Activated CD4-positive, alpha-beta memory T cell treated with anti-CD3 and anti-CD28 coated beads for 36 hours (primary cell): ENCODE results near the gene VCPKMT. TPM values are rescaled to one million over a fixed set of nuclear protein-coding genes. Genes with fewer than 3 reads are reported as not detected.
"Not testable (repeated sequence)": the region's sequence is repeated elsewhere in the genome, so short reads cannot be mapped to it uniquely, and the experiment has no call there.

Experiments used
- CTCF ChIA-PET: fragments of 350-600 bp; sonication (Branson Sonifier 250); formaldehyde crosslinking; loops from one replicate; lab custom pipeline; 2021; ENCODE audit warnings: antibody characterized with exemption, inconsistent platforms; lab: Charles Lee
- POLR2A ChIA-PET: fragments of 350-600 bp; sonication (Branson Sonifier 250); formaldehyde crosslinking; loops from one replicate; lab custom pipeline; 2021; ENCODE audit warnings: antibody characterized with exemption; lab: Charles Lee
- DNase-seq: peaks from one replicate; pipeline ENCODE4 v3.0.0-alpha.2; 2020
- H3K27ac Mint-ChIP-seq: one replicate; pipeline ENCODE4 v1.8.0; 2021; ENCODE audit warnings: mixed read lengths
- H3K27me3 Mint-ChIP-seq: one replicate; pipeline ENCODE4 v1.8.0; 2021; ENCODE audit warnings: mixed read lengths
- H3K36me3 Mint-ChIP-seq: one replicate; pipeline ENCODE4 v1.8.0; 2021; ENCODE audit warnings: mixed read lengths
- H3K4me1 Mint-ChIP-seq: one replicate; pipeline ENCODE4 v1.8.0; 2021; ENCODE audit warnings: low read depth, mixed read lengths
- H3K4me3 Mint-ChIP-seq: one replicate; pipeline ENCODE4 v1.8.0; 2021; ENCODE audit warnings: mild to moderate bottlenecking, mixed read lengths
- H3K9me3 Mint-ChIP-seq: one replicate; pipeline ENCODE4 v1.8.0; 2021; ENCODE audit warnings: mixed read lengths
- intact Hi-C: fragments of 100-400 bp; cut with micrococcal nuclease; formaldehyde crosslinking; loops from one replicate; pipeline ENCODE4 v1.15.1; 2023
- total RNA-seq, 2 experiments: library from RNA; stranded (reverse); gene quantifications; one replicate each; pipeline ENCODE4 v1.2.3, GENCODE V29; 2021

Gene VCPKMT
- total RNA-seq, 2 experiments from 2014 or later, result 7.7 to 10.1 TPM

DNA sequence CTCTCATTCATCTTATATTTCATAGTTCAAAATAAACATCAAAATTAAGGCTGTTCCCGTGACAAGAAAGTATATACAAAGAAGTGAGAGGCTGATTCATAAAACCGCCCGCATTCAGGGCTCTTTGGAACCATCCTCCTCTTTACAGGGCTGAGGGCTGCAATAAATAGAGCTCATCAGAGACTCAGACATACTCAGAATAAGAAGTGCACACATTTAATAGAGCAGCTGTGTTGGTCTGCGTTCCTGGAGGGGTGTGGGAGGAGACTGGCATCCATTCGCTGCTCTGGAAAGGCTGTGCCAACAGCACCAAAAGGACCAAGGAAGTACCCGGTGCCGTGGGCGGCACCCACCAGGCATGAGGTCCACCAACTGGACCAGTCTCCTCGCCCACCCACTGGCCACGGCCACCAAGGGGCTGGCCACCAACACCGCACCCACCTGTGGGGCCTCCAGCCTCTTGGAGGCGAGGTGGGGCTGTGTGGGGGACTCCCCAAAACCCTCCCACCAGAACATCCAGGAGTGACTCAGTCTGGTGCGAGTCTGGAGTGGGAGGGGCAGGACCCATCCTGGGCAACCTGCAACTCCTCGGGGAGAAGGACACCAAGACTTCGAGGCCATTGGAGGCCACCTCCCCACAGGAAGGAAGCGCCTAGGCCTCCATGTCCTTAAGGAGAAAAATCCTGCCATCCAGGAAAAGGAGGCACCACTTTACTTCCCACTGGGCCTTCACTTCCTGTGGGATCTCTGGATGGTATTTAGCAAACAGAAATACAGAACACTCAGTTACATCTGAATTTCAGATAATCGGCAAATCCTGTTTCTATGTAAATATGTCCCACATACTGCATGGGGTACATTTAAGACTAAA, 32.7 kb downstream of the VCPKMT start:
- intact Hi-C loops, result loop anchor here (1.0 to 5.0 kb wide), 12 partner anchors 13 to 439 kb away; no protein-coding TSS in a partner anchor
- H3K9me3 Mint-ChIP-seq, result no peaks in the 10 kb centered on the region

DNA sequence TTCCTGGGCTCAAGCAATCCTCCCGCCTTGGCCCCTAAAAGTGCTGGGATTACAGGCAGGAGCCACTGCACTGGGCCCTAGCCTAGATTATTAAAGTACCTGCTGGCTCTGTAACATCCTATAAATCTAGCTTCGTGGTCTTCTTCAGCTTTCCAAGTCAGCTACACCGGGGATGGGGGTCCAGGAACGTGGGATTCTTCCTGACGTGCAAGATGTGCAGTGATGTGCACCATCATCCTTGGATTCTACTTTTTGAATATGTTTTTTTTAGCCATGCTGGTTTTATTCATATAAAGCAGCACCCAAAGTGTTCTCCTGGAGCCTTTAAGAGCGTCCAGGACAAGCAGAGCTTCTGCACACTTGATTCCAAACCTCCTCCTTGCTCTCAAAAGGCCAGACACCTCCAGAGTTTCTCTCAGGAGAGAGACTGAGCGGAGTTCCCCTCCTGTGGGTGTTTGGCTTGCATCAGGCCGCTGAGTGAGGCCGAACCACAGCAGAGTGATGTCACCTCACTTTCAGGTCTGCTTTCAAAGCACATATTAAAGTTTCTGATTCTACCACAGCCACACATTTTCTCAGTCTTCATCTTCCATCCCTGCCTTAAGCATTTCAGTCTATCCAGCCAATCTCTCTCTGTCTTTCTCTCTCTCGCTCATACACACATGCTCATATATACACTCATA, 33.4 kb downstream of the VCPKMT start:
- intact Hi-C loops, result loop anchor here (1.0 to 5.0 kb wide), 12 partner anchors 13 to 439 kb away; no protein-coding TSS in a partner anchor
- Mint-ChIP-seq H3K4me1 (peaks cover 72% of the 10 kb centered on the region), H3K36me3 (peaks cover 3% of the 10 kb centered on the region), H3K27me3 (no peaks in the 10 kb centered on the region), H3K27ac (peak overlapping the region; percentile 91), H3K4me3 (peak overlapping the region; percentile 66), H3K9me3 (no peaks in the 10 kb centered on the region)
- POLR2A ChIA-PET, result interaction anchor here (0.5 to 4.0 kb wide), 26 partner anchors 11 to 238 kb away, joined by 3 to 104 read pairs (median 6); partner anchors contain the start of genes ARF6 and NEMF
- CTCF ChIA-PET, result interaction anchor here (1.7 to 3.8 kb wide), 10 partner anchors 13 to 230 kb away, joined by 5 to 31 read pairs (median 10); partner anchors contain the start of gene NEMF
- peak; percentile 94 for DNase-seq

More for the DNA sequence above, 32.7 kb downstream of the VCPKMT start:
- Mint-ChIP-seq H3K36me3 (peaks cover 3% of the 10 kb centered on the region), H3K4me1 (peaks cover 80% of the 10 kb centered on the region), H3K4me3 (peak overlapping the region; percentile 66), H3K27ac (peak overlapping the region; percentile 91), H3K27me3 (no peaks in the 10 kb centered on the region)
- ChIA-PET POLR2A (interaction anchor here (0.5 to 4.0 kb wide), 19 partner anchors 10 to 237 kb away, joined by 3 to 104 read pairs (median 7); partner anchors contain the start of gene NEMF), CTCF (interaction anchor here (0.6 to 4.1 kb wide), 9 partner anchors 12 to 231 kb away, joined by 4 to 31 read pairs (median 14); partner anchors contain the start of gene NEMF)
- peak; percentile 81 for DNase-seq

DNA sequence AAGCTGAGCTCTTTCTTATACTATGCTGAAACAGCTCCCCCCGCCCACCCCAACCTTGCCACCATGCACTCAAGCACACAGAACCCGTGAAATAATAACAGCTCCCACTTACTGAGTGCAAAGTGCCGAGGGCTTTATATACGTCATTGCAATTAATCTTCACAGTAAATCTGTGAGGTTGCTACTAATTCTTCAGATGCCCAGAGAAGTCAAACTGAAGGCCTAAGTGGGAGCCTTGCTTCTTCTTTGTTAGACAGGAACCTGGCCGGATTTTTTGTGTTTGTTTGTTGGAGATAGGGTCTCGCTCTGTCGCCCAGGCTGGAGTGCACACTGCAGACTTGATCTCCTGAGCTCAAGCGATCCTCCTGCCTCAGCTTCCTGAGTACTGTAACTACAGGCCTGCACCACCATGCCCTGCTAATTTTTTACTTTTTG, 34.0 kb downstream of the VCPKMT start:
- POLR2A ChIA-PET, result interaction anchor here (0.8 to 4.0 kb wide), 20 partner anchors 11 to 229 kb away, joined by 3 to 104 read pairs (median 8); partner anchors contain the start of genes ARF6 and NEMF
- CTCF ChIA-PET, result interaction anchor here (0.6 to 3.8 kb wide), 12 partner anchors 12 to 230 kb away, joined by 3 to 31 read pairs (median 10); partner anchors contain the start of gene NEMF
- Mint-ChIP-seq H3K4me1 (peaks cover 69% of the 10 kb centered on the region), H3K4me3 (peak overlapping the region; percentile 66), H3K27ac (peak overlapping the region; percentile 91), H3K36me3 (peaks cover 3% of the 10 kb centered on the region), H3K9me3 (no peaks in the 10 kb centered on the region), H3K27me3 (no peaks in the 10 kb centered on the region)
- intact Hi-C loops, result loop anchor here (2.0 to 5.0 kb wide), 2 partner anchors 112 to 440 kb away; no protein-coding TSS in a partner anchor
- peak; percentile 69 for DNase-seq

DNA sequence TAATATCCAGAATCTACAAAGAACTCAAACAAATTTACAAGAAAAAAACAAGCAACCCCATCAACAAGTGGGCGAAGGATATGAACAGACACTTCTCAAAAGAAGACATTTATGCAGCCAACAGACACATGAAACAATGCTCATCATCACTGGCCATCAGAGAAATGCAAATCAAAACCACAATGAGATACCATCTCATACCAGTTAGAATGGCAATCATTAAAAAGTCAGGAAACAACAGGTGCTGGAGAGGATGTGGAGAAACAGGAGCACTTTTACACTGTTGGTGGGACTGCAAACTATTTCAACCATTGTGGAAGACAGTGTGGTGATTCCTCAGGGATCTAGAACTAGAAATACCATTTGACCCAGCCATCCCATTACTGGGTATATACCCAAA, 37.3 kb downstream of the VCPKMT start:
- H3K9me3 Mint-ChIP-seq, POLR2A ChIA-PET, H3K27me3 Mint-ChIP-seq, CTCF ChIA-PET, intact Hi-C loops, H3K4me3 Mint-ChIP-seq, H3K27ac Mint-ChIP-seq, DNase-seq, H3K36me3 Mint-ChIP-seq: not testable (repeated sequence)
- peaks cover 53% of the 10 kb centered on the region for H3K4me1 Mint-ChIP-seq

DNA sequence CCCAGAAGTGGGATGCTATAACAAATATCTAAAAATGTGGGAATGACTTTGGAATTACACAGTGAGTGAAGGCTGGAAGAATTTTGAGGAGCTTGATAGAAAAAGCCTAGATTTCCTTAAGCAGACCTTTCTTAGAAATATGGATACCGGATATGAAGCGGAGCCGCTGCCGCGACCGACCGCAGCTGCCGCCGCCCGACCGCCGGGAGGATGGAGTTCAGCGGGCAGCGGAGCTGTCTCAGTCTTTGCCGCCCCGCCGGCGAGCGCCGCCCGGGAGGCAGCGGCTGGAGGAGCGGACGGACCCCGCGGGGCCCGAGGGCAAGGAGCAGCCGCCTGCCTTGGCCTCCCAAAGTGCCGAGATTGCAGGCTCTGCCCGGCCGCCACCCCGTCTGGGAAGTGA, 42.7 kb downstream of the VCPKMT start:
- peaks cover 43% of the 10 kb centered on the region for H3K4me1 Mint-ChIP-seq
- CTCF ChIA-PET, intact Hi-C loops: not testable (repeated sequence)

DNA sequence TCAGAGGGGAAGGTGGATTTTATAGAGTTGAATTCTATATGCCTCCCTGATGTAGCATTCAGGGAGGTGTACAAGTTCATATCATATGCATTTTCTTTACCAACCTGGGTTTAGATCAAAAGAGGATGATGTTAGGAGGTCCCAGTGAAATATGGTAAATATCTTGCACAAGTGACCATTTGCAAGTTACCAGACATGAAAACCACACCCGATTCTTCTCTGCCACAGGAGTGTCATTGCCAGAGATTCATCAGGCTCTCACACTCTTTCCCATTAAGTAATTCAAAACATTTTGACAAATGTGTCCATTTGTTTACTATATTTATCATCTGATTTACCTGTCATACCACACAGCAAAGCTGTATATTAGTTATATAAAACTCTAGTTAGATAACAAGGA, 44.0 kb downstream of the VCPKMT start:
- CTCF ChIA-PET, result interaction anchor here (0.7 kb wide), 1 partner anchor 14 kb away, joined by 3 read pairs; no protein-coding TSS in a partner anchor
- intact Hi-C loops, result no loop called here
- no peak overlapping the region for H3K27ac Mint-ChIP-seq
- no peaks in the 10 kb centered on the region for H3K27me3 Mint-ChIP-seq
- H3K4me1 Mint-ChIP-seq, result peaks cover 50% of the 10 kb centered on the region
- H3K4me3 Mint-ChIP-seq, result no peak overlapping the region
- peaks cover 9% of the 10 kb centered on the region for H3K36me3 Mint-ChIP-seq
- H3K9me3 Mint-ChIP-seq, result peaks cover 3% of the 10 kb centered on the region
- no peak for DNase-seq
- POLR2A ChIA-PET, result no interaction called here

More for the DNA sequence above, 42.7 kb downstream of the VCPKMT start:
- H3K27ac Mint-ChIP-seq, H3K36me3 Mint-ChIP-seq, H3K27me3 Mint-ChIP-seq, DNase-seq, H3K9me3 Mint-ChIP-seq, POLR2A ChIA-PET, H3K4me3 Mint-ChIP-seq: not testable (repeated sequence)

DNA sequence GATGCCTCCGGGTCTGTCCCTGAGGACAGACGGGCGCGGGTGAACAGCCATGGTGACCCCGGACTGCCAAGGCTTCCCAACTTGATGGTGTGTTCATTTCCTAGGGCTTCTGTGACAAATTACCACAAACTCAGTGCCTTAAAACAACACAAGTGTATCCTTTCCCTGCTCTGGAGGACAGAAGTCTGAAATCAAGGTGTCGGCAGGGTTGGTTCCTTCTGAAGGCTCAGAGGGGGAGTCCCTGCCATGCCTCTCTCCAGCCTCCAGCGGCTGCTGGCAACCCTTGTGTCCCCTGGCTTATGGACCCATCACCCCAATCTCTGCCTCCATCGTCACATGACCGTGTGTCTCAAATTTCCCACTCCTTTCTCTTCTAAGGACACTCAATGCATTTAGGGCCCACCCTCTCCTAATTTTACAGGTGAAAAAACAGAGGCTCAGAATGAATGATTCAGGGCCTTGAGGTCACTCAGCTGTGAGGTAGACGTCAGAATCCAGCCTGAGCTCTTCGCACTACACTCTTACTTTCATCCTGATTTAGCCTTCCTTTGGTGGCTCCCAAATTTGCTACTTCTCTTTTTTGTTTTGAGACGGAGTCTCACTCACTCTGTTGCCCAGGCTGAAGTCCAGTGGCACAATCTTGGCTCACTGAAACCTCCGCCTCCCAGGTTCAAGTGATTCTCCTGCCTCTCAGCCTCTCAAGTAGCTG, 45.4 kb downstream of the VCPKMT start:
- ChIA-PET POLR2A (interaction anchor here (0.7 to 1.5 kb wide), 7 partner anchors 11 to 72 kb away, joined by 3 to 9 read pairs (median 5); no protein-coding TSS in a partner anchor), CTCF (interaction anchor here (0.8 to 3.2 kb wide), 3 partner anchors 8 to 32 kb away, joined by 3 to 14 read pairs (median 4); no protein-coding TSS in a partner anchor)
- Mint-ChIP-seq H3K36me3 (peaks cover 9% of the 10 kb centered on the region), H3K9me3 (peaks cover 3% of the 10 kb centered on the region), H3K4me3 (no peak overlapping the region), H3K4me1 (peaks cover 53% of the 10 kb centered on the region), H3K27ac (no peak overlapping the region), H3K27me3 (no peaks in the 10 kb centered on the region)
- intact Hi-C loops, result no loop called here
- DNase-seq, result no peak

DNA sequence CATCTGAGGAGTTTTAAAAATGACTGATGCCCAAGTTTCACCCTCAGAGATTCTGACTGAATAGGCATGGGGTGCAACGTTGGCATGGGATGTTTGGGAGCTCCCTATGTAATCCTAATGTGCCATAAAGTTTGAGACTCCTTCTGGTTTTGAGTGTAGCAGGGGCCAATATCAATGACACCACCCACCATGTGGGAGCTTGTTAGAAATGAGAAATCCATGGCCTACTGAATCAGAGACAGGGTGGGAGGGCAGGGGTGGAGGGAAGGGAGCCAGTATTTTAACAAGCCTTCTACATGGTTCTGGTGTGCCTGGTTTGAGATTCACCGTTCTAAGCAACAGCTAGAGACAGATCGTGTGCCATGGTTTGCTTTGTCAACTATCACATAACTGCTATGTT, 46.1 kb downstream of the VCPKMT start:
- POLR2A ChIA-PET, result interaction anchor here (1.2 to 1.9 kb wide), 5 partner anchors 12 to 71 kb away, joined by 4 to 9 read pairs (median 7); no protein-coding TSS in a partner anchor
- Mint-ChIP-seq H3K27me3 (no peaks in the 10 kb centered on the region), H3K4me3 (no peak overlapping the region), H3K9me3 (peaks cover under 1% of the 10 kb centered on the region), H3K4me1 (peaks cover 58% of the 10 kb centered on the region), H3K27ac (no peak overlapping the region), H3K36me3 (peaks cover 8% of the 10 kb centered on the region)
- intact Hi-C loops, result no loop called here
- peak; percentile 57 for DNase-seq
- CTCF ChIA-PET, result interaction anchor here (0.7 to 3.2 kb wide), 5 partner anchors 8 to 218 kb away, joined by 3 to 14 read pairs (median 5); partner anchors contain the start of gene NEMF

DNA sequence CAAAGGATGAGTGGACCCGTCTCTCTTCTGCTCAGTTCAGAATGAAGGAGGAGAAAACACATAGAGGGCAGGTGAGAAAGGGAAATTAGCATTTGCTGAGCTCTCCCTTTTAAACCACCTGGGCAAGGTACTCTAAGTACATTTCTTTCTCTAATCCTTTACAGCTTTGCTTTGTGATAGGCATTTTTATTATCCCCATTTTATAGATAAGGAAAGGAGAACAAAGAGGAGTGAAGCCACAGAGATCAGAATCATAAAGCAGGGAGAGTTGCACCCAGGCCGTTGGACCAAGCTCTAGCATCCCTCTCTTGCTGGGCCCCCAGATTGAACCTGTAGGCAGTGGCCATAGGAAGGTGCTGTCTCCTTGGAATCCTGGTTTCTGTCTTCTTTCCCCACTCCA, 47.0 kb downstream of the VCPKMT start:
- H3K27ac Mint-ChIP-seq, result no peak overlapping the region
- no peaks in the 10 kb centered on the region for H3K27me3 Mint-ChIP-seq
- no peak for DNase-seq
- intact Hi-C loops, result no loop called here
- no peaks in the 10 kb centered on the region for H3K9me3 Mint-ChIP-seq
- no peak overlapping the region for H3K4me3 Mint-ChIP-seq
- CTCF ChIA-PET, result interaction anchor here (1.2 to 3.2 kb wide), 2 partner anchors 13 to 217 kb away, joined by 5 to 14 read pairs; partner anchors contain the start of gene NEMF
- POLR2A ChIA-PET, result interaction anchor here (1.3 to 1.9 kb wide), 3 partner anchors 13 to 31 kb away, joined by 7 to 9 read pairs (median 9); no protein-coding TSS in a partner anchor
- peaks cover 4% of the 10 kb centered on the region for H3K36me3 Mint-ChIP-seq
- peaks cover 63% of the 10 kb centered on the region for H3K4me1 Mint-ChIP-seq

DNA sequence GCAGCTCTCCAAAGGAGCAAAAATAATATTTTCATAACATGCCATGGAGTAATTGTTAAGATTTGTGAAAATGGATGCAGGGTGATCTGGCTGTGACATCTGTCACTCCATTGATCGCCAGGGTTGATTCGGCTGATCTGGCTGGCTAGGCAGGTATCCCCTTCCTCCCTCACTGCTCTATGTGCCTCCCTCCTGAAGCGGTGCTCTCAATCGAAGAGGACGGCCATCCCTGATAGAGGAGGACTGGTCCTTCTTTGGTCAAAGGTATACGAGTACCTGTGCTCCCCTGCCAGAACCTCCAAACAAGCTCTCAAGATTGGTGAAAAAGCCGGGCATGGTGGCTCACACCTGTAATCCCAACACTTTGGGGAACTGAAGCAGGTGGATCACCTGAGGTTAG, 47.9 kb downstream of the VCPKMT start:
- H3K4me3 Mint-ChIP-seq, result no peak overlapping the region
- H3K36me3 Mint-ChIP-seq, result peaks cover 4% of the 10 kb centered on the region
- ChIA-PET POLR2A (interaction anchor here (1.5 to 2.7 kb wide), 2 partner anchors 14 to 29 kb away, joined by 17 to 27 read pairs; no protein-coding TSS in a partner anchor), CTCF (interaction anchor here (1.1 to 3.2 kb wide), 5 partner anchors 14 to 70 kb away, joined by 3 to 14 read pairs (median 4); no protein-coding TSS in a partner anchor)
- peaks cover 71% of the 10 kb centered on the region for H3K4me1 Mint-ChIP-seq
- no peaks in the 10 kb centered on the region for H3K9me3 Mint-ChIP-seq
- H3K27ac Mint-ChIP-seq, result no peak overlapping the region
- no peak for DNase-seq
- intact Hi-C loops, result no loop called here
- H3K27me3 Mint-ChIP-seq, result no peaks in the 10 kb centered on the region
